SW480 (cell line): ENCODE data around the gene CACNA2D2.
"Not testable (repeated sequence)": the region's sequence is repeated elsewhere in the genome, so short reads cannot be mapped to it uniquely, and the experiment has no call there.

Experiments
- DNase-seq: peaks from one replicate; pipeline ENCODE4 v3.0.0-alpha.2; 2016; ENCODE audit warnings: low spot score

The CACNA2D2 gene

DNA sequence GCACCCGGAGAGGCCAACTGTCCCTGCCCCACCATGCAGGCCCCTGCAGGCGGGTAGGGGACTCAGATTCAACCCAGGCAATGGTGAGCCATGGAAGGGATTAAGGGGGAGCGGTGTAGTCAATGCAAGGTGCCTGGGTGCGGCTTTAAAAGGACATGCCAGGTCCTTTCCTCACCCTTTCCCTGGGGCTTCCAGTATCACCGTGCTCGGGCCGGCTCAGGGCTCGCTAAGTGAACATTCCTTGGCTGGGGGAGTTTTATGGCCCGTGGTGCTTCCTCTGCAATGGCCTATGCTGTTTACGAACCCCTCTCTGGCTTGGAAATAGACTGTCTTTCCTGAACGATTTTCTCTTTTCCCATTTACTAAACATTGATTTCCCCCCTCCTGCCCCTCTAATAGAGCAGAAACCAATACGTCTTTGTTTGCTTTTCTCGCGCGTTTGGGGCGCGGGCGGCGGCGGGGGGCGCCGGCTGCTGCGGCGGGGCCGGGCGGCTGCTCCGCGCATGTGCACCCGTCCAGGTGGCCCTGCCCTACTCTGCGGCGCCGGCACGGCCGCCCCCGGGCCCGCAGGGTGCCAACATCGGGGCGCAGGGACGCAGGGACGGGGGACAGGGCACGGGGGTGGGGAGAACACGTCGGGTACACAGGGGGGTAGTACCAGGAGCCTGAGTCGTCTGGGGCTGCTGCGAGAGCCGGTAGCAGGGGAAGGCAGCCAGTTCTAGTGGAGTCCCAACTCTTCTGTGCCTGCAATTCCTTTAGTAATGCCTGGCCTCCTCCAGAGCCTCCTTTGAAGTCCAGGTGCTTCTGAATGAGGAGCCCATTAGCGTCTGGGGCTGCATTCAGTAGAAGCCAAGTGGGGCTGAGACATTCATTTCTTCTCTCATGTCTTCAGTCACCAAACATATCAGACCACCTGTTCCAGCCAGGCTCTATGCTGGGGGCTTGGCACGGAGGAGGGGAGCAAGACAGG, 26.9 kb upstream of the CACNA2D2 start:
- no peak for DNase-seq

DNA sequence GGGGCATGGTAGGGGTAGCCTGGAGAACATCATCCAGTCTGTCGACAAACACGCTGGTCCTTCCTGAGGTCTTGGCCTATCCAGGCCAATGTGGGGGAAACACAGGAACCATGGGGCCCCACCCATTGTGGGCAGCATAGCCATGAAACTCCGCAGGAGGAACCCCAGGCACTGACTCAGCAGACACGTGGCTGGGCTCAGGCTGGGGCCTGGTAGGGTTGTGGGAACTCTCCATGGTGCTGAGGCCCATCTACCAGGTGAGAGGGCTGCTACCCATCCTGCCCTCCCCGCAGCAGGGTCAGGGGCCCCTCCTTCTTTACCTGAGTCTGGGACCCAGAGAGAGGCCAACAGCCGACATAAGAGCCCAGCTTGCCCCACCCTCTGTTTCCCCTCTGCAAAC, 22.6 kb upstream of the CACNA2D2 start:
- DNase-seq, result peak; percentile 62

DNA sequence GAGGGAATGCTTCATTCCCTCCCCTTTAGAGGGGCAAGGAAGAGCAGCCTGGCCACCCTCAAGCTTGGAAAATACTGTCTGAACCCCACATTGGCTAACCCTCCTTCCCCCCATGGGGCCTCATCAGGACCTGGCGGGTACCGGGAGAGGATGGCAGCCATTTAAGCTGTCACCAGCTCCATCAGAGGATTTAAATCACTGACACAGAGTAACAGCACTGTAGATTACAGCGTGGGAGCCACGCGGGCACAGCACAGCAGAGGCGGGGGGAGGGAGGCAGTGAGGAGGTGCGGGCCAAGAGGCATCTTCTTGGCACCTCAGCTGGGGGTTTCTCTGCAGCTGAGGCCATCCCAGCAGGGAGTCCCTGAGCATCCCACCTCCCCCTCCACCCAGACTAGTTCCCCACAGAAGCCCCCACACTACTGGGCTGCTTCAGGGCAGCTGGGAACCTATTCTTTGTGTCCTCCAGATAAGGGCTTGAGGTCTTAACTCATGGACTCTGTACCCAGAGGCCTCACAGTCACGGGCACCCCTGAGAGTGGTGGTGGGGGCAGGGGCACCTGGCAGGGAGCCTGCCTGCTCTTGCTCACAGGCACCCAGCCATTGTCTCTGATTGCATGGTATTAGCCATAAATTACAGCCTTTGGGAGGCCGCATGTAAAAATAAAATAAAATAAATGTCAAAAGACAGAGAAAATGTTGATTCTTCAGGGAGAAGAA, 21.9 kb upstream of the CACNA2D2 start:
- DNase-seq, result no peak

DNA sequence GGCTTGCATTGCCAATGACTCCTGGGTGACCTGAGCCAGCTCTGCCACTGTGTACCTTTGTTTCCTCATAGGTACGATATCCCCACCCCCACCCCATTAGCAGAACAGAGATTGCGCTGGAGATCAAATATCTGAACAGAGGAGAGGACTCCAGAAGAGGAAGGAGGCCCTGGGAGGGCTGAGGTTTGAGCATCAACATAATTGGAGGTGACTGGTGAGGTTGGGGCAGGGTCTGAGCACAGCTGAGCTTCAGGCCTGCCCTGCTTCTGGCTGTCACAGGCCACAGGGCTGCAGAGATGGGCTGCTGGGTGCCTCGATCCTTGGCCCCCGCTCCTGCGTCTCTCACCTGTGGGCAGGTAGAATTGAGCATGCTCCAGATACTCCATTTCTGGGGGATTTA, 21.3 kb upstream of the CACNA2D2 start:
- DNase-seq, result no peak

DNA sequence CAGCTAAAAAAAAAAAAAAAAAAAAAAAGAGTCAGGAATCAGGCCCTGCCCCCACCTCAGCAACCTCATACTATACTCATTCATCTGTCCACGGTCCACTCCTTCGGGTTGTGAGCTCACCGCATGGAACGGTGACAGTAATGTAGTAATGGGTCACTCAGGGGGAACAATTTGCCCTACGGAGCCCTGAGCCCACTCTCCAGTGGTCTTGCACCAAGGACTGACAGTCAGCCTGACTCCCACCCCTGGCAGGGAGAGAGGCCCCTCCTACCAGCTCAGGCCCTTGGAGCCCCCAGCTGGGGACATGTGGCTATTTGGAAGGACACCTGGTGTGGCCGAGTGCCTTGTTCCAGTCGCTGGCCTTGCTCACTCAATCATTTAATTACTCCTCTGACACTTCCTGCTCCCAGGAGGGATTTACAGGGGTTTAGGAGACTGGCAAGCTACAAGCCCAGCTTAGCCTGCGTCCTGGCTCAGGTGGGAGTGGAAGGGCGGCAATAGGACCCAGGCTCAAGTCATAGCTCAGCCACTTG, 19.9 kb upstream of the CACNA2D2 start:
- no peak for DNase-seq

DNA sequence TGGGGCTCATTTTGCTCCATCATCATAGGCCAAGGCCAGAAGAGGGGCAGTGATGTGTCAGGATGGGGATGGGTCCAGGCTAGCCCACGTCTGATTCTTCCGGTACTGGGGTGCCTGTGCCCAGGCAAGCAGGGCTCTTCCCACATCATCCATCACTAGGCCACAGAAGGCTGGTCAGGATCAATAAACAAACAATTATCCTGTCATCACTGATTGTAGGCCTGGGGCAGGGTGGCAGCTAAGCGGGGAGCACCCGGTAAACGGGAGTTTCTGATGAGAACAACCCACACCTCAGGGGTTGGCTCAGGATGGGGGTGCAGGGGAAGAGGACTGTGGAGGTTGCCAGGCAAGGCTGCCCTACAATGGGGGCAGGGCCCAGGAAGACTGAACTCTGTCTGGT, 18.1 kb upstream of the CACNA2D2 start:
- no peak for DNase-seq

DNA sequence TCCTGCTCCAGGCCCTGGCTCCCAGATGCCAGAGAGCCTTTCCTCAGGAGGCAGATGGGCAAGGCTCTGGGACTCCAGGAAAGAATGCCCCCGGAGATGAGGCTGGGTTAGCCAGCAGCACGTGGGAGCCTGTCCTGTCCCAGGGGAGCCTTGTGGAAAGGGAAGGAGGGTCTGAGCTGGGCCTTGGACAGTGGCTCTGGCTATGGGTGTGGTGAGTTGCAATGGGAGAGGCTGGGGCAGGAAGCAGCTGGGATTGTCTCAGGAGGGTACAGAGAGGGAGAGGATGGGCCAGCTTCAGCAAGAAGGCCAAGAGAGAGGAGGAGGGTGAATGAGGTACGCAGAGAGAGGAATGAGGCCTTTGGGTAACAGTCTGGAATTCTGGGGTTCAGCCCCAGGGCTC, 17.4 kb upstream of the CACNA2D2 start:
- DNase-seq, result no peak

DNA sequence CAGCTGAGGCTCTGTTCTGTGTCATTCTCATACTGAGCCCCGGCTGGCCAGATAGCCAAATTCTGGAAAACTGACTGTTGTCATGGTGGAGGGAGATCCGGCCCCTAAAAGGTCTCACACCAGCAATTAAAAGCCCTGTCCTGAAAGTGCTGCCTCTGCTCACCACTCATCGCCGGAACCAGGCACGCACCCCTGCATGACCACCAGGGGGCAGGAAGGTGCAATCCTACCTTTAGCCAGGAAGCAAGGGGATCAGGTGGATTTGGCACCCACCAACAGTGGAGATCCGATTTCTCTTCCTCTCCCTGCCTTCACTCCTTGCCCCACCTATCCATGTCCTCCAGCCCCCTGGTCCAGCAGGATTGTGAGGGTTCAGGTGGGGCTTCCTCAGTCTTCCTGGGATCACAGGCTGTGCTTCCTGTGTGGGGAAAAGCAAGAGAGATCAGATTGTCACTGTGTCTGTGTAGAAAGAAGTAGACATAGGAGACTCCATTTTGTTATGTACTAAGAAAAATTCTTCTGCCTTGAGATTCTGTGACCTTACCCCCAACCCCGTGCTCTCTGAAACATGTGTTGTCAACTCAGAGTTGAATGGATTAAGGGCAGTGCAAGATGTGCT, 16.1 kb upstream of the CACNA2D2 start:
- DNase-seq, result peak; percentile 67

DNA sequence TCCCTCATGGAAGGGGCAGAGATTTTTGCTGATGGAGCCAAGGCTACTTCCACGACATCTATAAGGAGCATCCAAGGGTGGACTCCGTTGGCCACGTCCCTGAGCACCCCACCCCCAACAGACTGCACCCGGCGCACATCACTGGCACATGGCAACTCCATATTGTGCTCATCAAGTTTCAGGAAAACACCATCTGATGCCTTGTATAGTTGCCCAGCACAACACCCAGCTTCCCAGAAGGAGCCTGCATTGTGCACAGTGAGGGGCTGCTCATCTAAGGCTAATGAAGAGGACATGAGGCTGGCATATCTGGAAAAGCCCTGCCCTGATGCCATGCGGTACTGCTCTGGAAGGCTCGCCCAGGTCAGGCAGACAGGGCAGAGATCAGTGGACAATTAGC, 15.0 kb upstream of the CACNA2D2 start:
- no peak for DNase-seq

DNA sequence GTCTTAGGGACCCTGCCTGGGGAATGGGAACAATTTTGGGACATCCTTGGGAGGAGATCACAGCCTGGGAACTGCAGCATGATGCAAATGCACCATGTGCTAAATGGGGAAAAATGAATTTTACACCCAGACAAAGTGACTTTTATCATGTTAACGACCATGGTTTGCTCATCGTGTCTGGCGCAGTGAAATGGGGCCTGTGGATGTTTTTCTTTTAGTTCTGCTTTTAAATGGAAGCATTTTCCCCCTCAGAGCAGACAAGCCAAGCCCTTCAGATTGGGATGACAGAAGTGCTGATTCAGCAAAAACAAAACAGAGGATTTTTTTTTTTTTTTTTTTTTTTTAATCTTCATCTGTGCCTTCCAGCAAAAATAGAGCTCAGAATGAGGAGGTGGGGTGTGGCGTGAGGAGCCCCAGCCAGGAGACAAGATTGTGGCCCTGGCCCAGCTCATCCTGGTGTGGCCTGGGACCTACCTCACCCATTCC, 14.3 kb upstream of the CACNA2D2 start:
- DNase-seq, result no peak

DNA sequence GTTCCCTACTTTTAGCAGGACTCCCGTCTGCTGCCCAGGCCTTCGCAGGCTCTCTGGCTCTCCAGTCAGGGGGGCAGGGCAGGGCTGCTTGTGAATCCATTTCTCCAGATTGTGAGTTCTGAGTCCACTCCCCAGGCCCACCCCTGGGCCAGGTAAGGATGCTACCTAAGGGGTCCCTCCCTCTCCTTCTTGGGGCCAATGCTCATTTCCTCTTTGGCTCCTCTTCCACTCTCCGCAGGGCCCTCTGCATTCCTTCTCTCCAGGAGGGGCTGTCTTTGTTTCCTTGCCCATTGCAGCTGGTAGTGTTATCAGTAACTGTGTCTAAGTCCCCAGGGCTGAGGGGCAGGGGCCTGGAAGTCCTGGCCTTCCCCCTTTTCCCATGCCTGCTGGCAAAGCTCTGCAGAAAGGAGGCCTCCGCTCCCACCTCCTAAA, 13.0 kb upstream of the CACNA2D2 start:
- no peak for DNase-seq

DNA sequence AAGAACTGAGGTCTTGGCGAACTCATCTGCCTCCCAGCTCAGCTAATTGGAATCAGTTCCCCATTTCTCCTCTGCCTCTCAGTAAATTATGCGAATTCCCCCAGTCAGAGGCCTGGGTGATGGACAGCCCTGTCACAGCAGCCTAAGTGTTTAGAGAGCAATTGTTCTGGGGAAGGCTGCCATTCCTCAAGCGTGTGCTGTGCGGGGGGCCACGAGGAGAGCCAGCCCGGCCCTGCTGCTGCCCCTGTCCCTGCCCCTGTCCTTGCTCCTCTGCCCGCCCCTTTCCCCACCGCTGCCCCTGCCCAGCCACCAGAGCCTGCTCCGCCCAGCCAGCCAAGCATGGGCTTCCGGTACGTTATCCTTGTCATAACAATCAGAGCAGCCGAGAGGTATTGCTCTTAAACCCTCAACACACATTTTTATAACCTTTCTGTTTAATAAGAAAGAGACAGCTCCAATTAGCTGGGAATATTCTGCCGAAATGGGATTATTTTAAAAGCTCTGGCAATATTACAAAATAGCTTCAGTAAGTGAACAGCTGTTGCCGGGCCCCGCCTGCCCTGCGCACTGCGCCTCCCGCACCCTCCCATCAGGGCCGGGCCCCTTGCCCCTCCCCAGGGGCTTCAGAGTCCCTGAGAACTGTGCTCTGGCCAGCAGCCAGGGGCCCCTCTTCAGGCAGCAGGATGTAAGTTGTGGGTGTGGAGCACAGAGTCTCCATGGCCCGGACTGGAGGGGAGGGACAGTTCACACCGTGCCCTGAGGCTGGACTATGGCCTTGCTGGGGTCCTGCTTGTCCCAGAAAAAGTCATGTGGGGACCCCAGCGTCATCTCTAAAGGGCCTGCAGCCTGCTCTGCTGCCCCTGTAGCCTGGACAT, 12.4 kb upstream of the CACNA2D2 start:
- no peak for DNase-seq

DNA sequence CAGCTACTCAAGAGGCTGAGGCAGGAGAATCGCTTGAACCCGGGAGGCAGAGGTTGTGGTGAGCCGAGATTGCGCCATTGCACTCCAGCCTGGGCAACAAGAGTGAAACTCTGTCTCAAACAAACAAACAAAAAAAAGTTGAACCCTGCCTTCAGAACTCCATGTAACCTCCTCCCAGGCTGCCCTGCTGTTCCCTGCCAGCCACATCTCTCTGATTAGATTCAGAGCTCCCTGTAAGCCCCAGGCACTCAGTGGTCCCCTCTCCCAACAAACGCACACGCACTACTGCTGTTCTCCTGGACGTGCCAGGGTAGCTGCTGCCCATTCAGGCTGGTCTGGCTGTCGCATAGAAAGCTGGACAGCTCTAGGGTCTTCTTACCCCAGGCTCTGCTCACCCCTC, 9.5 kb upstream of the CACNA2D2 start:
- not testable (repeated sequence) for DNase-seq

DNA sequence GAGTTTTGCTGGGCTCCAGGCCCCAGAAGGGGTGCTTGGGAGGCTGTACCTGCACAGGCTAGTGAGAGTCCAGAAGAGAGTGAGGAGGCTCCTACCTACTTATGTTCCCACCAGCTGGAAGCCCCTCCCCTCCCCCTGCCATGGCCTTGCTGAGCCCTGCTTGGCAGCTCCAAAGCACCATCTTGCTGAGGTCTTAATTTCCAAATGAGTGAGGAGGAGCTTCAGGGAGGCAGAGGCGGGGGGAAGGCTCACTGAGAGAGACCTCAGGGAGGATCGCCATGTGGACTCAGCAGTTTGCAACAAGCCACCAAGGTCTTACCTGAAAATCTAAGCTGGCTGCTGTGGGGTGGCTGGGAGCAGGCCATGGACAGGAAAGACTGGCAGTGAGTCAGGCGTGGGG, 8.7 kb upstream of the CACNA2D2 start:
- DNase-seq, result no peak

DNA sequence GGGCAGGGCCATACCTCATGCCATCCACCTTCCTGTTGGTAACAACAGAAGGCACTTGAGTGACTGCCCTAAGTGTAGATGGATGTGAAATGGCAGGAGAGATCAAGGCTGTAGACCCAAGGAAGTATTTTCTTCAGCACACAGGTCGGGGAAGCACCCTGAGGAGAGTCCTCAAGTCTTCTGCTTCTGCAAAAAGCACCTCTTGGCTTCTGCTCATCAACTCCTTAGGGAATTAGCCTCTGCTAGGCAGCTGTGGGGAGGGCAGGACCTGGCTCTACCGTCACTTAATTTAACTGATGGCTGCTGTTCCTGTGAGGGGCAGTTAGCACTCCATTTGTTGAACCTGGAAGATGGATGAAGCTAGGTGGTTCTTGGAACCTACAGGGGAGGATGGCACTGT, 6.9 kb upstream of the CACNA2D2 start:
- no peak for DNase-seq

DNA sequence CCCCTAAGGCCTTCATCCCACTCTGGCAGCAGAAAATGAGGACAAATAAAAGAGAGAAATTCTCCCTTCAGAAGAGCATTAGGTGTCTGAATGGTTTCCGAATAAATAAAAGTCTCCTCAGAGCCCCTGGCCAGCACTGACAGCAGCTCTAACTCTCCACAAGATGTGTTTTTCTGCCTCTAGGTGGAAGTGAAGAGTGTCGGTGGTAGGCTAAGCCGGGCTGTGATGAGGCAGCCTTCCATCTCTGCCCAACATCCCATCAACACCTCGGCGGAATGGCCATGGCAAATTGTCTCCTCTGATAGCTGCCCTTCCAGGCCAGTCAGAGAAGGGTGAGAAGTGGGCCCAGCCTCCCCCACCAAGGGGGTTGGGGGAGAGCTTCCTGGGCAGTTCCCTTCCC, 6.3 kb upstream of the CACNA2D2 start:
- no peak for DNase-seq

DNA sequence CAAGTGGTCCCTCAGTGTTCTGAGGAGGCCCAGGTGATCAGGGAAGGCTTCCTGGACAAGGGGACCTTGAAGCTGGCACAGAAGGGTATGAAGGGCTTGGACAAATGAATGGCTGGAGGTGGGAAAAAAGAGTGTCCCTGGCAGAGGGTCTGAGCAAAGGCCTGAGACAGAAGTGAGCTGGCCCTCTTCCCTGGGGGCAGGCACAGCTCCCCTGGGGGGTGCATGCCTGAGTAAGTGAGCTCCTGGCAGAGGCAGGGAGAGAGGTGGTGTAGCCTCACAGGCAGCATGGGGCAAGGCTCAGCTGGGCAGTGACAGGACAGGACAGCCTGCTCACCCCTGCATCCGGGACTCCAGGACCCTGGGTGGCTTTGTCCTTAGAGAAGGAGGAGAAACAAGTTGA, 5.4 kb upstream of the CACNA2D2 start:
- no peak for DNase-seq

DNA sequence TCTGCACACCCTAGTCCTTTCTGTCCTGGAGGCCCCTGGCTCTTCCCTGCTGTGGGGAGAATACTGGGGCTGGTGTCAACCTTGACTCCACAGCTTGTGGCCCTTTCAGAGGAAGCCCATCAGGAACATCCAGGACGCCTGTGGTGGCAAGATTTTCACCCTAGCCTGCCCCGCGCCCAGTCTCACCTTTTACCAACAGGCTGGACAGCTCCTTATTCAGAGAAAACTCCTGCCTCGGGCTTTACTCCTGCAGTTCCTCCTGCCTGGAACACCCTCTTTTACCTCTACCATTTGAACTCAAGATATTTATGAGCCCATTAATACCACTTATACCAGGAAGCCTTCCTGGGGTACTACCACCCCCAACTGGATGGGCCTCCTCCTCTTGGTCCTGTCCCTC, 2.7 kb upstream of the CACNA2D2 start:
- no peak for DNase-seq

DNA sequence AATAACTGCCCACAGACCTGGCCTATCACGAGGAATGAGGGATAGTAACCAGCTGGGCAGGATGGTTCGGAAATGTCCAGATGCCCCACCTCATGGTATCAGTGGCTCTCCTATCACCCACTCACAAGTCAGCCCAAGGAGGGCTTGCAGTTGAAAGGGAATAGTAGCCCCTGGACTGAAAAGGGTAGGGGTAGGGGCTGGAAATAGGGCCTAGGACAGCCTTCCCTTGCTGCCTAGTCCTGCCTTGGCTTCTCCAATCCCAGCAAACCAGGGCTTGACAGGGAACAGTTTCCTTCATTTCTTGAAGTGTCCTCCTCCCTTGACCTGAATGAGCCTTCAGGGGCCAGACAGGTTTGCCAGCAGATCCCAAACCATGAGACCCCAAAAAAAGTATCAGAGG, 1.2 kb upstream of the CACNA2D2 start:
- no peak for DNase-seq

DNA sequence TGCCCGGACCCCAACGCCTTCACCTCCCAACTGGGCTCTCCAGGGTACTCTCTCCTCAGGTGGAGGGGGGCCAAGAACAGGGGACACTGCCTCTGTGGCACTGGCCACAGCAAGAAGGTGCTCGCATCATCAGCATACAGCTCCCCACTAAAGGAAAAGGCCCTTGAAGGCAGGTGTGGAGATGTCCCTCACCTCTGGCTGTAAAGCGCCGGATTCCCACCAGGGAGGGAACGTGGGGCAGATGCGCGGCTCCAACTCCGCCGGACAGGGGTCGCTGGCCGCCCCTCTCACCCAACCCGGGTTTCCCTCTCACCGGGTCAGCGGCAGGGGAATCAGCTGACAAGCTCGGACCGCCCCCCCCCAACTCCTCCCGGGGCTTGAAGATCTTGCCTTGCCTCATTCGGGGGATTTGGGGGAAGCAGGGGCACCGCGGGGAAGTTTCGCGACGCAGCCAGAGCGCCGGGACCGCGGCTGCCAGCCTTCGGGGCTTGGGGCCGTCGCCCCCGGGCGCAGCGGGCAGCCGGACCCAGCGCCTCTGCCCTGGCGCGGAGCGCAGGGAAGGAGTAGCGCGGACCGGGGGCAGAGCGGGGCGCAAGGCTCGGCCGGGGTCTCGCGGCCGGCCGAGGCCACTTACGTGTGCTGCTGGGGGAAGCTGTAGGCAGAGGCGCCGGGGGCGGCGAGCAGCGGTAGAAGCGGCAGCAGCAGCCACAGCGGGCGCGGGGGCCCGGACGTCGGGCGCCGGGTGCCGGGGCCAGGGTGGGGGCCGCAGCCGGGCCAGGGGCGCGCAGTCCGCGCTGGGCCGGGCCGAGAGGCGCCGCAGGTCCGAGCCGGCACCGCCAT, 630 bp downstream of the CACNA2D2 start:
- DNase-seq, result no peak

DNA sequence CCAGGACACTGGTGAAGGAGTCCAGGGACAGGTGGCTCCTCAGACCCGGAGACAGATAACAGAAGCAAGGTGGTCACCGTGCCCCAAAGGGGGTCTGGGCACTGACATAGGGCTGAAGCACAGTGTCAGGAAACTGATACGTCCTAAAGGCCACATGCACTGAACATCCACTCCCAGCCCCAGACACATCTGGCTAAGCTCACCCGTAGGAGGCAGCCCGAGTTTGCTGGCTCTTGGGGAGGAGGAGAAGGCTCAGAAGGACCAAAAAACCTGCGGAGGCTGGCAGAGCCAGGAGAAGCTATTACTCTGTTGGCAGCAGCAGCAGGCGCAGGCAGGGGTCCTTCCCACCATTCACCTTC, 1.2 kb downstream of the CACNA2D2 start:
- no peak for DNase-seq
